Nephron progenitor cell (in vitro differentiated cells): ENCODE measurements around the gene TSSK6.

Source experiments
- DNase-seq: peaks from one replicate; pipeline ENCODE4 v3.0.0; 2021
- H3K27ac Mint-ChIP-seq: 2 replicates; pipeline ENCODE4 v1.8.0; 2021; ENCODE audit warnings: mild to moderate bottlenecking, moderate library complexity, mixed read lengths
- H3K27me3 Mint-ChIP-seq: 2 replicates; pipeline ENCODE4 v1.8.0; 2021; ENCODE audit warnings: mild to moderate bottlenecking, low read depth, mixed read lengths; ENCODE audit not compliant: poor library complexity
- H3K36me3 Mint-ChIP-seq: 2 replicates; pipeline ENCODE4 v1.8.0; 2021; ENCODE audit warnings: low read depth, mixed read lengths
- H3K4me1 Mint-ChIP-seq: 2 replicates; pipeline ENCODE4 v1.8.0; 2021; ENCODE audit warnings: mixed read lengths
- H3K4me3 Mint-ChIP-seq: 2 replicates; pipeline ENCODE4 v1.8.0; 2021; ENCODE audit warnings: mild to moderate bottlenecking, moderate library complexity, mixed read lengths
- H3K9me3 Mint-ChIP-seq: 2 replicates; pipeline ENCODE4 v1.8.0; 2021; ENCODE audit warnings: mild to moderate bottlenecking, moderate library complexity, mixed read lengths
- TF ChIP-seq, protein P1 (sequence below): fragments of 200-600 bp; sonication (generic); IDR thresholded peaks from 2 replicates; pipeline ENCODE4 v1.5.0; 2021; ENCODE audit warnings: antibody characterized with exemption

Gene TSSK6

DNA sequence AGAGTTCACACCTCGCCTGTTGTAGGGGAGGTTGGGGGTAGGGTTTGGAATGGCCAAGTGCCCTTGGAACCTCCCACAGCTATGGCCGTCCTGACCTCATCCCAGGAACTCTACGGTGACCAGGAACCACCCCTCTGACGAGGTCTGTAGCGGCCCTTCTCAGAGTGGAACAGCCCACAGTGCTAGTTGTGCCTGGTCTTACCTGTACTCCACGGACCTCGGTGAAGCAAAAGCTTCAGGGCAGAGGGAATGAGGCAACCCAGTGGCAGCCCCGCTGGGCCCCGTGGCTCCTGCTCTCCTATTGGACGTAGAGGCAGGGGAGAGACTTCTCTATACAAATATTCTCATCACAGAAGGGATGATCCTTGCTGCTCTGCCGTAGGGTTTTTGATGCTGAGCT is 7.1 kb downstream of the TSSK6 start:
- Mint-ChIP-seq H3K27ac (peak overlapping the region; percentile 82), H3K4me1 (peaks cover 25% of the 10 kb centered on the region), H3K36me3 (peaks cover 36% of the 10 kb centered on the region), H3K4me3 (no peak overlapping the region), H3K9me3 (no peaks in the 10 kb centered on the region), H3K27me3 (no peaks in the 10 kb centered on the region)
- no peak for DNase-seq
- TF ChIP-seq, protein P1, sequence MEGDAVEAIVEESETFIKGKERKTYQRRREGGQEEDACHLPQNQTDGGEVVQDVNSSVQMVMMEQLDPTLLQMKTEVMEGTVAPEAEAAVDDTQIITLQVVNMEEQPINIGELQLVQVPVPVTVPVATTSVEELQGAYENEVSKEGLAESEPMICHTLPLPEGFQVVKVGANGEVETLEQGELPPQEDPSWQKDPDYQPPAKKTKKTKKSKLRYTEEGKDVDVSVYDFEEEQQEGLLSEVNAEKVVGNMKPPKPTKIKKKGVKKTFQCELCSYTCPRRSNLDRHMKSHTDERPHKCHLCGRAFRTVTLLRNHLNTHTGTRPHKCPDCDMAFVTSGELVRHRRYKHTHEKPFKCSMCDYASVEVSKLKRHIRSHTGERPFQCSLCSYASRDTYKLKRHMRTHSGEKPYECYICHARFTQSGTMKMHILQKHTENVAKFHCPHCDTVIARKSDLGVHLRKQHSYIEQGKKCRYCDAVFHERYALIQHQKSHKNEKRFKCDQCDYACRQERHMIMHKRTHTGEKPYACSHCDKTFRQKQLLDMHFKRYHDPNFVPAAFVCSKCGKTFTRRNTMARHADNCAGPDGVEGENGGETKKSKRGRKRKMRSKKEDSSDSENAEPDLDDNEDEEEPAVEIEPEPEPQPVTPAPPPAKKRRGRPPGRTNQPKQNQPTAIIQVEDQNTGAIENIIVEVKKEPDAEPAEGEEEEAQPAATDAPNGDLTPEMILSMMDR = no peak

DNA sequence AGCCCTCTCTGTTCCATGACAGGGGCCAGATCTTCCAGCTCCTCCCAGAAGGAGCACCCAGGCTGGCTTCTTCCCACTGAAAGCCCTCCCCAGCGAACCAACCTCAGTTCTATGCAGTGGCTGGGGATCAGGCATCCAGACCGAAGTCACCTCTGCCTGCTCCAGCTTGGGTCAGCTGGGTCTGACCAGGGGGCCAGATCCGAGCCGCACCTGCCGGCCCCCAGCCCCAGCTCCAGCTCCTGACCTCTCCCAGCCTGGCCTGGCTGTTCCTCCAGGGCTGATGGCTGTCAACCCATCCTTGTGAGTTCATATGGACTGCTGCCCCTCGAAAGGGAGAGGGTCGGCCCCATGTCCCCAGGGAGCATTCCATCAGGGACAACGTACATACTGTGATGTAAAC is 8.0 kb downstream of the TSSK6 start:
- Mint-ChIP-seq H3K4me3 (no peak overlapping the region), H3K27ac (peak overlapping the region; percentile 82), H3K4me1 (peaks cover 24% of the 10 kb centered on the region), H3K27me3 (no peaks in the 10 kb centered on the region), H3K9me3 (no peaks in the 10 kb centered on the region), H3K36me3 (peaks cover 43% of the 10 kb centered on the region)
- TF ChIP-seq, protein P1 = no peak
- DNase-seq = no peak

DNA sequence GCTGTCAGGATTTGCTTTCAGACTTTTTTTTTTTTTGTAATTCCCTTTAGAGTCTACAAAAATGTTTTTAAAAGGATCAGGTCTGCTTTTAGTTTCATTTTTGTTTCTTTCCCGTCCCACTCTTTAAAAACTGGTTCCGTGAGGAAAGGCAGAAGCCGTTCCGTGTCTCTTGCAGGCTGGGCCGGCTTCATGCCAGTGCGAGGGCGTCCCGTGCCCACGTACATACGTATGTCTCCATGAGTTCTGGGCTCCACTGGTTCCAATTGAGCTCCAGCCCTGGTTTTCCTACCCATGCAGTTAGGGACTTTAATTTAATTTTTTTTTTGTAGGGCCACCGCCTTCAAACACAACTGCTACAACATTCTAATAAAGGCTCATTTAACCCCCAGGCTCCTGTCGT is 8.8 kb downstream of the TSSK6 start:
- TF ChIP-seq, protein P1 = no peak
- Mint-ChIP-seq H3K27me3 (no peaks in the 10 kb centered on the region), H3K4me3 (no peak overlapping the region), H3K27ac (peak overlapping the region; percentile 75), H3K9me3 (no peaks in the 10 kb centered on the region), H3K4me1 (peaks cover 21% of the 10 kb centered on the region), H3K36me3 (peaks cover 47% of the 10 kb centered on the region)
- no peak for DNase-seq

GRCh38 chr19:19505669-19506326 is 9.6 kb downstream of the TSSK6 start:
- peak overlapping the region; percentile 48 for H3K27ac Mint-ChIP-seq
- peaks cover 21% of the 10 kb centered on the region for H3K4me1 Mint-ChIP-seq
- H3K4me3 Mint-ChIP-seq = no peak overlapping the region
- H3K9me3 Mint-ChIP-seq = no peaks in the 10 kb centered on the region
- TF ChIP-seq, protein P1 = no peak
- H3K27me3 Mint-ChIP-seq = no peaks in the 10 kb centered on the region
- peaks cover 52% of the 10 kb centered on the region for H3K36me3 Mint-ChIP-seq
- no peak for DNase-seq

DNA sequence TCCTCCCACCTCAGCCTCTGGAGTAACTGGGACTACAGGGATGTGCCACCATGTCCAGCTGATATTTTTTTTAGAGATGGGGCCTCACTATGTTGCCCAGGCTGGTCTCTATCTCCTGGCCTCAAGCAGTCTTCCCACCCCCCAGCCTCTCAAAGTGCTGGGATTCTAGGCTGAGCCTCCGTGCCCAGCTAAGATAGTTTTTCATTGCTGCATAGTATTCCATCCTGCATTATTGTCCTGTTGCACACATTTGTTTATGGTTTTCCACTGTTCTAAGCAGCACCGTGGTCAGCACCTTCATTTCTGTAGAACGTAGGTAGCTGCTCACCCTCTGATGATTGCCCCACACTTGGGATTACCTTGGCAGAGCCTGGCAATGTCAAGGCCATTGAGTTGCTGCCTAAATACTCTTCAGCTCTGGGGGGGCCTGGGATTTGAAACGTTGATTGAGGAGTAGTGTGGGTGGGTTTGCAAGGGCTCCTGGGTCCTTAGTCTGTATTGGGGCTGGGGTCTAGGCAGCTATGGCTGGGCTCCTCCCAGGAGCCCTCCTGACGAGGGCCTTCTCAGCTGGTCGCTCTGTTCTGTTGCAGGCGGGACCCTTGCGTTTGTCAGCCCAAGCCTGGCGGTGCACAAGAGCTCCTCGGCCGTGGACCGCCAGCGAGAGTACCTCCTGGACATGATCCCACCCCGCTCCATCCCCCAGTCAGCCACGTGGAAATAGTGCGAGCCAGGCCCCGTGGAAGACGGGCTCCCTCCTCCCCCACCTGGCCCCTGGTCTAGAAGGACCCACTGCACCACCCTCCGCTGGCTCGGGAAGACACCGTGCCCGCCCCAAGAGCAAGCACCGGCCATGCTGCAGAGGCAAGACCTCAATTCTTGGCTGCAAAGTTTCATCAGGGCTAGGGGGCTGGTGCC is 10.3 kb downstream of the TSSK6 start:
- no peak overlapping the region for H3K27ac Mint-ChIP-seq
- H3K4me3 Mint-ChIP-seq = no peak overlapping the region
- TF ChIP-seq, protein P1 = no peak
- H3K27me3 Mint-ChIP-seq = no peaks in the 10 kb centered on the region
- peaks cover 17% of the 10 kb centered on the region for H3K4me1 Mint-ChIP-seq
- no peak for DNase-seq
- peaks cover 53% of the 10 kb centered on the region for H3K36me3 Mint-ChIP-seq
- no peaks in the 10 kb centered on the region for H3K9me3 Mint-ChIP-seq
